Measurements from ENCODE around the gene TMLHE. TPM values are rescaled to one million over a fixed set of nuclear protein-coding genes. Genes with fewer than 3 reads are reported as not detected.

Gene TMLHE
- total and polyA plus RNA-seq, 2 of the 13 experiments (the other 11 are each of a cell fraction or from before 2014, with no cell fraction given) = 12.5 to 14.2 TPM

- TF ChIP-seq ZNF142 (CRISPR knock-in tag; IDR thresholded peaks at IDR 0.05) (no peak), ZSCAN5A (CRISPR knock-in tag; IDR thresholded peaks at IDR 0.05; ENCODE audit: borderline replicate concordance) (no peak), SMAD9 (CRISPR knock-in tag; IDR thresholded peaks at IDR 0.05) (no peak), PTBP1 (IDR thresholded peaks at IDR 0.05; ENCODE audit: low read depth, low read length, poor library complexity, severe bottlenecking) (no peak), PBX2 (CRISPR knock-in tag; IDR thresholded peaks at IDR 0.05) (no peak), ZNF280B (CRISPR knock-in tag; IDR thresholded peaks at IDR 0.05; ENCODE audit: borderline replicate concordance) (no peak), REL (CRISPR knock-in tag; conservative IDR thresholded peaks at IDR 0.05) (no peak), ZBTB39 (CRISPR knock-in tag; IDR thresholded peaks at IDR 0.05) (no peak), FOXM1 (CRISPR knock-in tag; IDR thresholded peaks at IDR 0.05) (no peak), TGIF2 (CRISPR knock-in tag; IDR thresholded peaks at IDR 0.05) (0 out of 2 replicates have a peak, but pooled peaks have one; percentile 35), HNRNPUL1 (IDR thresholded peaks at IDR 0.05; ENCODE audit: low read depth, low read length) (no peak), MED13 (CRISPR knock-in tag; IDR thresholded peaks at IDR 0.05) (no peak), POLR2AphosphoS2 (IDR thresholded peaks at IDR 0.05; ENCODE audit: low read depth, low read length) (no peak), SP2 (CRISPR knock-in tag; IDR thresholded peaks at IDR 0.05) (peak; percentile 29; the same call in 1 of the 2 replicates), NCOA5 (CRISPR knock-in tag; IDR thresholded peaks at IDR 0.05) (no peak), HHEX (CRISPR knock-in tag; IDR thresholded peaks at IDR 0.05) (no peak), ESRRA (CRISPR knock-in tag; IDR thresholded peaks at IDR 0.05; ENCODE audit: low read depth) (no peak)
Measured at GRCh38 chrX:155612312-155613224, at the start of gene TMLHE, which contains the start of gene SPRY3 (continued).
